PC-3 (cell line): Measurements from ENCODE around the gene OR1F1. TPM values are rescaled to one million over a fixed set of nuclear protein-coding genes. Genes with fewer than 3 reads are reported as not detected.

Source experiments
- ATAC-seq: fragments of 200-7000 bp; cut with Tn5 transposase; 2 replicates; pipeline ENCODE4 v1.9.1; 2020; ENCODE audit warnings: mild to moderate bottlenecking, moderate library complexity
- BruUV-seq: library from RNA; stranded (reverse); fragments of 400-500 nt; replicated peaks from 2 replicates; lab custom pipeline; 2021; lab: Mats Ljungman, UMichigan
- CTCF ChIA-PET: fragments of 300-600 bp; sonication (Branson Sonifier 250); formaldehyde crosslinking; loops from one replicate; lab custom pipeline; 2022; ENCODE audit warnings: antibody characterized with exemption; lab: Charles Lee
- POLR2A ChIA-PET: fragments of 300-600 bp; sonication (Branson Sonifier 250); formaldehyde crosslinking; loops from one replicate; lab custom pipeline; 2022; ENCODE audit warnings: antibody characterized with exemption; ENCODE audit not compliant: unreplicated experiment; lab: Charles Lee
- DNase-seq: peaks from one replicate; pipeline ENCODE4 v3.0.0-alpha.2; 2015
- H2AFZ ChIP-seq: fragments of 300-600 bp; sonication (generic); 2 replicates; pipeline ENCODE4 v1.6.0; 2016; ENCODE audit warnings: antibody characterized with exemption, low read length
- H3F3A ChIP-seq: fragments of 300-600 bp; sonication (generic); one replicate; pipeline ENCODE4 v1.6.0; 2017; ENCODE audit warnings: antibody characterized with exemption, low read length, control low read depth, mild to moderate bottlenecking; ENCODE audit not compliant: unreplicated experiment
- H3K27ac ChIP-seq: fragments of 300-600 bp; sonication (generic); 2 replicates; pipeline ENCODE4 v1.5.1; 2016; ENCODE audit warnings: mild to moderate bottlenecking, low read length
- H3K27me3 ChIP-seq: fragments of 300-600 bp; sonication (generic); 2 replicates; pipeline ENCODE4 v1.6.1; 2016; ENCODE audit warnings: low read length, mixed read lengths
- H3K36me3 ChIP-seq: fragments of 300-600 bp; sonication (generic); 2 replicates; pipeline ENCODE4 v1.6.1; 2016; ENCODE audit warnings: low read depth, mixed run types, low read length, mixed read lengths
- H3K4me1 ChIP-seq: fragments of 300-600 bp; sonication (generic); 2 replicates; pipeline ENCODE4 v1.5.1; 2016; ENCODE audit warnings: low read length; ENCODE audit not compliant: insufficient read depth
- H3K4me2 ChIP-seq: fragments of 300-600 bp; sonication (generic); 2 replicates; pipeline ENCODE4 v1.6.0; 2016; ENCODE audit warnings: low read length
- H3K4me3 ChIP-seq: fragments of 300-600 bp; sonication (generic); 2 replicates; pipeline ENCODE4 v1.5.1; 2016; ENCODE audit warnings: mild to moderate bottlenecking, low read length, mixed read lengths
- H3K79me2 ChIP-seq: fragments of 300-600 bp; sonication (generic); 2 replicates; pipeline ENCODE4 v1.6.1; 2017; ENCODE audit warnings: low read length, mixed read lengths
- H3K9ac ChIP-seq: fragments of 300-600 bp; sonication (generic); 2 replicates; pipeline ENCODE4 v1.6.0; 2016; ENCODE audit warnings: mild to moderate bottlenecking, low read length
- H3K9me2 ChIP-seq: fragments of 300-600 bp; sonication (generic); replicated peaks from 2 replicates; pipeline ENCODE4 v1.6.1; 2016; ENCODE audit warnings: mixed run types, low read length, mixed read lengths
- H3K9me3 ChIP-seq: fragments of 300-600 bp; sonication (generic); 2 replicates; pipeline ENCODE4 v1.6.1; 2016; ENCODE audit warnings: low read length, mixed read lengths
- H4K20me1 ChIP-seq: fragments of 300-600 bp; sonication (generic); 2 replicates; pipeline ENCODE4 v1.6.1; 2016; ENCODE audit warnings: low read length, mixed read lengths
- CTCF ChIP-seq: fragments of 300-600 bp; sonication (generic); conservative IDR thresholded peaks from 2 replicates; pipeline ENCODE4 v1.5.1; 2017; ENCODE audit warnings: antibody characterized with exemption, low read depth, mild to moderate bottlenecking, low read length
- EZH2 ChIP-seq: fragments of 300-600 bp; sonication (generic); IDR thresholded peaks from one replicate; pipeline ENCODE4 v1.6.1; 2017; ENCODE audit warnings: antibody characterized with exemption, mild to moderate bottlenecking, low read length; ENCODE audit not compliant: unreplicated experiment
- EZH2phosphoT487 ChIP-seq: fragments of 300-600 bp; sonication (generic); IDR thresholded peaks from 2 replicates; pipeline ENCODE4 v1.6.1; 2018; ENCODE audit warnings: mild to moderate bottlenecking, antibody characterized with exemption, low read length, borderline replicate concordance
- intact Hi-C: fragments of 100-400 bp; cut with micrococcal nuclease; formaldehyde crosslinking; loops from 2 replicates; pipeline ENCODE4 v1.9.0; 2023
- total RNA-seq: library from RNA; depleted of rRNA; stranded (reverse); fragments of >200 nt; gene quantifications from 2 replicates; pipeline ENCODE4 v1.2.3, GENCODE V29; 2014

Gene OR1F1
- total RNA-seq, 1 experiment from 2014 or later, result not detected

DNA sequence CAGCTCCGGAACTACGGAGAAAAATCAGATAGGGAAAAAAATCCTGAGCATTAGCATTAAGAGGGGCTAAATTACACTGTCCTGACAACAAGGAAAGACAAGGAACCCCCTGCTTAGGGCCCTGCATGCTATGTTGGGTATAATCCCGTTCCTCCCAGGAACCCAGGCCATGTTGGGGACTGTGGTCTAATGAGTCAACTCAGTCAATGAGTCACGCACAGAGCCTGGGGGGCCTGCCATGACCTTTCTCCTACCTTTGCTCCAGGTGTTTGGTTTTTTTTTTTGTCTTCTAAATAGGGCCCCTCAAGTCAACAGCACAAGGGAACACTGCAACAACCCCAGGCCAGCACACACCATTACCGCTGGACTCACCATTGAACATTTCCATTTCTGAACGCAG lies 55.9 kb downstream of the OR1F1 start:
- Histone ChIP-seq H3K36me3 (no peaks in the 10 kb centered on the region), H3K79me2 (no peaks in the 10 kb centered on the region), H3K4me2 (no peak overlapping the region), H3K9ac (no peak overlapping the region), H4K20me1 (no peaks in the 10 kb centered on the region), H3K4me3 (no peak overlapping the region), H3F3A (no peaks in the 10 kb centered on the region), H2AFZ (no peak overlapping the region), H3K4me1 (no peaks in the 10 kb centered on the region), H3K27ac (no peak overlapping the region), H3K9me2 (no peaks in the 10 kb centered on the region), H3K27me3 (no peaks in the 10 kb centered on the region), H3K9me3 (no peaks in the 10 kb centered on the region)
- POLR2A ChIA-PET, result no interaction called here
- DNase-seq (no peak), ATAC-seq (no peak)
- CTCF ChIA-PET, result no interaction called here
- TF ChIP-seq CTCF (no peak), EZH2phosphoT487 (no peak), EZH2 (no peak)
- intact Hi-C loops, result no loop called here
- no TSS peak for BruUV-seq

DNA sequence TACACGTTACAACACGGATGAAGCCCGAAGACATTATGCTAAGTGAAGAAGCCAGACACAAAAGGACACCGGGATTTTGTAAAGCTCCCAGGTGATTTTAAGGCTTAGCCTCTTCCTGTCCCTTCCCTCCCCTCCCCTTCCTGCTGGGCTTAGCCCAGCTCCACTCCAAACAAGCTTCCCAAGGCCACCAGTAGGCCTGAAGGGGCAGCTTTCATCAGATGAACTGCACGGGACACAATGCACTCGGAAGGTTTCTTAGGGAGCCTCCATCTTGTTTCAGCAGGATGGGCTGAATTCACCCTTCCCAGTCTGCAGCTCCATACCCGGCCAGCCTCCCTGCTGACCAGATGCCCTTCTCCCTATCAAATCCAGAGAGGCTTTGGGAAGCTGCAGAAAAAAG lies 58.0 kb downstream of the OR1F1 start:
- TF ChIP-seq CTCF (no peak), EZH2 (no peak), EZH2phosphoT487 (no peak)
- Histone ChIP-seq H3K4me1 (no peaks in the 10 kb centered on the region), H4K20me1 (no peaks in the 10 kb centered on the region), H3K27me3 (no peaks in the 10 kb centered on the region), H3K9ac (no peak overlapping the region), H3K4me2 (no peak overlapping the region), H3K36me3 (no peaks in the 10 kb centered on the region), H3K79me2 (no peaks in the 10 kb centered on the region), H3K27ac (no peak overlapping the region), H2AFZ (no peak overlapping the region), H3F3A (no peaks in the 10 kb centered on the region), H3K9me3 (no peaks in the 10 kb centered on the region), H3K9me2 (no peaks in the 10 kb centered on the region), H3K4me3 (no peak overlapping the region)
- no peak for ATAC-seq
- ChIA-PET CTCF (no interaction called here), POLR2A (no interaction called here)
- BruUV-seq, result no TSS peak
- intact Hi-C loops, result no loop called here
- no peak for DNase-seq

GRCh38 chr16:3246876-3247275 lies 58.9 kb downstream of the OR1F1 start:
- H3K27ac ChIP-seq, result no peak overlapping the region
- H3K36me3 ChIP-seq, result no peaks in the 10 kb centered on the region
- no peaks in the 10 kb centered on the region for H3F3A ChIP-seq
- no peaks in the 10 kb centered on the region for H3K9me3 ChIP-seq
- H3K27me3 ChIP-seq, result no peaks in the 10 kb centered on the region
- TF ChIP-seq EZH2, result no peak
- TF ChIP-seq CTCF, result no peak
- TF ChIP-seq EZH2phosphoT487, result no peak
- H3K9me2 ChIP-seq, result no peaks in the 10 kb centered on the region
- ChIA-PET CTCF (no interaction called here), POLR2A (no interaction called here)
- H3K79me2 ChIP-seq, result no peaks in the 10 kb centered on the region
- no peak overlapping the region for H2AFZ ChIP-seq
- H3K9ac ChIP-seq, result no peak overlapping the region
- no TSS peak for BruUV-seq
- H3K4me2 ChIP-seq, result no peak overlapping the region
- DNase-seq, result no peak
- H4K20me1 ChIP-seq, result no peaks in the 10 kb centered on the region
- ATAC-seq, result no peak
- no peak overlapping the region for H3K4me3 ChIP-seq
- intact Hi-C loops, result no loop called here
- no peaks in the 10 kb centered on the region for H3K4me1 ChIP-seq
